Neuron (in vitro differentiated cells): Measurements from ENCODE around the gene SYDE2.

Experiments used
- H2AFZ ChIP-seq: one replicate; pipeline ENCODE4 v1.6.1; 2013; ENCODE audit warnings: low read depth, mild to moderate bottlenecking, inconsistent platforms, low read length, moderate library complexity
- H3K27me3 ChIP-seq: one replicate; pipeline ENCODE4 v1.6.1; 2013; ENCODE audit warnings: low read length; ENCODE audit not compliant: insufficient read depth
- H3K36me3 ChIP-seq: one replicate; pipeline ENCODE4 v1.6.1; 2013; ENCODE audit warnings: low read length; ENCODE audit not compliant: insufficient read depth
- H3K4me1 ChIP-seq: one replicate; pipeline ENCODE4 v1.6.1; 2013; ENCODE audit warnings: low read length; ENCODE audit not compliant: insufficient read depth
- H3K4me3 ChIP-seq: 2 replicates; pipeline ENCODE4 v1.5.1; 2013; ENCODE audit warnings: mild to moderate bottlenecking, low read length, moderate library complexity
- H3K9me3 ChIP-seq: one replicate; pipeline ENCODE4 v1.6.1; 2013; ENCODE audit warnings: low read length

The SYDE2 gene

GRCh38 chr1:85121744-85122143, 79.1 kb downstream of the SYDE2 start:
- H3K27me3 ChIP-seq: no peaks in the 10 kb centered on the region
- H3K9me3 ChIP-seq: no peaks in the 10 kb centered on the region
- no peaks in the 10 kb centered on the region for H3K4me1 ChIP-seq
- H2AFZ ChIP-seq: no peak overlapping the region
- H3K4me3 ChIP-seq: no peak overlapping the region
- no peaks in the 10 kb centered on the region for H3K36me3 ChIP-seq

GRCh38 chr1:85118751-85119150, 82.1 kb downstream of the SYDE2 start:
- H2AFZ ChIP-seq: no peak overlapping the region
- H3K36me3 ChIP-seq: no peaks in the 10 kb centered on the region
- H3K4me1 ChIP-seq: no peaks in the 10 kb centered on the region
- no peaks in the 10 kb centered on the region for H3K27me3 ChIP-seq
- no peak overlapping the region for H3K4me3 ChIP-seq
- H3K9me3 ChIP-seq: no peaks in the 10 kb centered on the region

- Histone ChIP-seq H2AFZ (no peak overlapping the region), H3K27me3 (no peaks in the 10 kb centered on the region), H3K4me1 (no peaks in the 10 kb centered on the region), H3K4me3 (no peak overlapping the region), H3K9me3 (no peaks in the 10 kb centered on the region), H3K36me3 (no peaks in the 10 kb centered on the region)
Measured at GRCh38 chr1:85116856-85117255, 84.0 kb downstream of the SYDE2 start.

- Histone ChIP-seq H3K36me3 (no peaks in the 10 kb centered on the region), H2AFZ (no peak overlapping the region), H3K27me3 (no peaks in the 10 kb centered on the region), H3K4me1 (no peaks in the 10 kb centered on the region), H3K9me3 (no peaks in the 10 kb centered on the region), H3K4me3 (no peak overlapping the region)
Measured at GRCh38 chr1:85115933-85116332, 84.9 kb downstream of the SYDE2 start.

GRCh38 chr1:85111695-85112094, 89.1 kb downstream of the SYDE2 start:
- Histone ChIP-seq H3K4me3 (no peak overlapping the region), H3K9me3 (no peaks in the 10 kb centered on the region)

GRCh38 chr1:85109475-85109874, 91.3 kb downstream of the SYDE2 start:
- Histone ChIP-seq H3K27me3 (peaks cover 5% of the 10 kb centered on the region), H3K36me3 (no peaks in the 10 kb centered on the region), H3K9me3 (no peaks in the 10 kb centered on the region), H2AFZ (no peak overlapping the region), H3K4me3 (no peak overlapping the region), H3K4me1 (no peaks in the 10 kb centered on the region)

More at GRCh38 chr1:85111695-85112094, 89.1 kb downstream of the SYDE2 start:
- Histone ChIP-seq H3K27me3 (peaks cover 3% of the 10 kb centered on the region), H3K4me1 (no peaks in the 10 kb centered on the region), H2AFZ (no peak overlapping the region), H3K36me3 (no peaks in the 10 kb centered on the region)
